Gastrocnemius medialis (tissue), 4 donors: ENCODE data around the gene UBE2S.

Experiments used
- CTCF ChIP-seq, 5 experiments: fragments of 450-650 bp in 3 of 5; fragments of 200-600 bp in 2 of 5; sonication (generic) in 2 of 5; IDR thresholded peaks in 4 of 5; conservative IDR thresholded peaks in 1 of 5; 1 replicate in 4 of 5; 2 replicates in 1 of 5; pipeline ENCODE4 v1.5.1; 2016 to 2019; ENCODE audit warnings: antibody characterized with exemption in 5 of 5, mild to moderate bottlenecking in 3 of 5, moderate library complexity in 3 of 5
- POLR2A ChIP-seq, 2 donors: fragments of 450-650 bp; IDR thresholded peaks; one replicate each; pipeline ENCODE4 v1.6.1; 2017; ENCODE audit warnings: antibody characterized with exemption in 2 of 2, mild to moderate bottlenecking in 2 of 2, moderate library complexity in 2 of 2

GRCh38 chr19:55353803-55354697 lies 53.5 kb downstream of the UBE2S start:
- no peak for TF ChIP-seq CTCF (IDR thresholded peaks at IDR 0.05 in 4 of 5, conservative IDR thresholded peaks at IDR 0.05 in 1 of 5)
- no peak for TF ChIP-seq POLR2A (IDR thresholded peaks at IDR 0.05)
